ENCODE measurements around the gene HOXD3. TPM values are rescaled to one million over a fixed set of nuclear protein-coding genes. Genes with fewer than 3 reads are reported as not detected.

HOXD3 gene
- polyA plus RNA-seq, 2 of the 4 experiments (the other 2 are of a cell fraction), result 0.18 to 0.27 TPM

- TF ChIP-seq HES2 (IDR thresholded peaks at IDR 0.05), result no peak
Observed at GRCh38 chr2:176137252-176137580, 19.9 kb upstream of the HOXD3 start (continued).

DNA sequence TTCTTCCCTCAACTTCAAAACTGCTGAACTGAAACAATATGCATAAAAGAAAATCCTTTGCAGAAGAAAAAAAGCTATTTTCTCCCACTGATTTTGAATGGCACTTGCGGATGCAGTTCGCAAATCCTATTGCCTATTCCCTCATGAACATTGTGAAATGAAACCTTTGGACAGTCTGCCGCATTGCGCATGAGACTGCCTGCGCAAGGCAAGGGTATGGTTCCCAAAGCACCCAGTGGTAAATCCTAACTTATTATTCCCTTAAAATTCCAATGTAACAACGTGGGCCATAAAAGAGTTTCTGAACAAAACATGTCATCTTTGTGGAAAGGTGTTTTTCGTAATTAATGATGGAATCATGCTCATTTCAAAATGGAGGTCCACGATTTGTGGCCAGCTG, 19.2 kb upstream of the HOXD3 start:
- Histone ChIP-seq H3K4me2 (no peak overlapping the region; the same call in 2 of the 3 replicates), H3K9me3 (no peaks in the 10 kb centered on the region), H3K27ac (no peak overlapping the region), H3K4me3 (no peak overlapping the region), H3K4me1 (peaks cover 7% of the 10 kb centered on the region; the same call in 2 of the 3 replicates)
- 82% methylated on average over 8 of the region's 8 CpGs for WGBS (ENCODE audit: missing lambda C conversion rate)
- TF ChIP-seq JUN (IDR thresholded peaks at IDR 0.05), result no peak
- TF ChIP-seq MAFK (IDR thresholded peaks at IDR 0.05; ENCODE audit: partially characterized antibody), result no peak
- no peak for TF ChIP-seq NPAS2 (CRISPR knock-in tag; IDR thresholded peaks at IDR 0.05; ENCODE audit: borderline replicate concordance)
- TF ChIP-seq, protein P1, sequence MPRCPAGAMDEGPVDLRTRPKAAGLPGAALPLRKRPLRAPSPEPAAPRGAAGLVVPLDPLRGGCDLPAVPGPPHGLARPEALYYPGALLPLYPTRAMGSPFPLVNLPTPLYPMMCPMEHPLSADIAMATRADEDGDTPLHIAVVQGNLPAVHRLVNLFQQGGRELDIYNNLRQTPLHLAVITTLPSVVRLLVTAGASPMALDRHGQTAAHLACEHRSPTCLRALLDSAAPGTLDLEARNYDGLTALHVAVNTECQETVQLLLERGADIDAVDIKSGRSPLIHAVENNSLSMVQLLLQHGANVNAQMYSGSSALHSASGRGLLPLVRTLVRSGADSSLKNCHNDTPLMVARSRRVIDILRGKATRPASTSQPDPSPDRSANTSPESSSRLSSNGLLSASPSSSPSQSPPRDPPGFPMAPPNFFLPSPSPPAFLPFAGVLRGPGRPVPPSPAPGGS (IDR thresholded peaks at IDR 0.05), result no peak
- no peak for TF ChIP-seq TFCP2L1 (CRISPR knock-in tag; IDR thresholded peaks at IDR 0.05)
- no peak for TF ChIP-seq CTCF (IDR thresholded peaks at IDR 0.05)
- no peak for TF ChIP-seq FOXS1 (CRISPR knock-in tag; IDR thresholded peaks at IDR 0.05)
- no peak for TF ChIP-seq EHMT2 (IDR thresholded peaks at IDR 0.05; ENCODE audit: low read depth)
- TF ChIP-seq RARB (CRISPR knock-in tag; IDR thresholded peaks at IDR 0.05), result no peak
- TF ChIP-seq, protein P2, sequence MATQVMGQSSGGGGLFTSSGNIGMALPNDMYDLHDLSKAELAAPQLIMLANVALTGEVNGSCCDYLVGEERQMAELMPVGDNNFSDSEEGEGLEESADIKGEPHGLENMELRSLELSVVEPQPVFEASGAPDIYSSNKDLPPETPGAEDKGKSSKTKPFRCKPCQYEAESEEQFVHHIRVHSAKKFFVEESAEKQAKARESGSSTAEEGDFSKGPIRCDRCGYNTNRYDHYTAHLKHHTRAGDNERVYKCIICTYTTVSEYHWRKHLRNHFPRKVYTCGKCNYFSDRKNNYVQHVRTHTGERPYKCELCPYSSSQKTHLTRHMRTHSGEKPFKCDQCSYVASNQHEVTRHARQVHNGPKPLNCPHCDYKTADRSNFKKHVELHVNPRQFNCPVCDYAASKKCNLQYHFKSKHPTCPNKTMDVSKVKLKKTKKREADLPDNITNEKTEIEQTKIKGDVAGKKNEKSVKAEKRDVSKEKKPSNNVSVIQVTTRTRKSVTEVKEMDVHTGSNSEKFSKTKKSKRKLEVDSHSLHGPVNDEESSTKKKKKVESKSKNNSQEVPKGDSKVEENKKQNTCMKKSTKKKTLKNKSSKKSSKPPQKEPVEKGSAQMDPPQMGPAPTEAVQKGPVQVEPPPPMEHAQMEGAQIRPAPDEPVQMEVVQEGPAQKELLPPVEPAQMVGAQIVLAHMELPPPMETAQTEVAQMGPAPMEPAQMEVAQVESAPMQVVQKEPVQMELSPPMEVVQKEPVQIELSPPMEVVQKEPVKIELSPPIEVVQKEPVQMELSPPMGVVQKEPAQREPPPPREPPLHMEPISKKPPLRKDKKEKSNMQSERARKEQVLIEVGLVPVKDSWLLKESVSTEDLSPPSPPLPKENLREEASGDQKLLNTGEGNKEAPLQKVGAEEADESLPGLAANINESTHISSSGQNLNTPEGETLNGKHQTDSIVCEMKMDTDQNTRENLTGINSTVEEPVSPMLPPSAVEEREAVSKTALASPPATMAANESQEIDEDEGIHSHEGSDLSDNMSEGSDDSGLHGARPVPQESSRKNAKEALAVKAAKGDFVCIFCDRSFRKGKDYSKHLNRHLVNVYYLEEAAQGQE (IDR thresholded peaks at IDR 0.05), result no peak
- TF ChIP-seq HMGXB4 (CRISPR knock-in tag; IDR thresholded peaks at IDR 0.05; ENCODE audit: borderline replicate concordance), result no peak
- TF ChIP-seq, protein P3, sequence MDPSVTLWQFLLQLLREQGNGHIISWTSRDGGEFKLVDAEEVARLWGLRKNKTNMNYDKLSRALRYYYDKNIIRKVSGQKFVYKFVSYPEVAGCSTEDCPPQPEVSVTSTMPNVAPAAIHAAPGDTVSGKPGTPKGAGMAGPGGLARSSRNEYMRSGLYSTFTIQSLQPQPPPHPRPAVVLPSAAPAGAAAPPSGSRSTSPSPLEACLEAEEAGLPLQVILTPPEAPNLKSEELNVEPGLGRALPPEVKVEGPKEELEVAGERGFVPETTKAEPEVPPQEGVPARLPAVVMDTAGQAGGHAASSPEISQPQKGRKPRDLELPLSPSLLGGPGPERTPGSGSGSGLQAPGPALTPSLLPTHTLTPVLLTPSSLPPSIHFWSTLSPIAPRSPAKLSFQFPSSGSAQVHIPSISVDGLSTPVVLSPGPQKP (IDR thresholded peaks at IDR 0.05; ENCODE audit: low read depth, low read length), result no peak
- TF ChIP-seq NR3C1 (IDR thresholded peaks at IDR 0.05), result no peak
- no peak for TF ChIP-seq KDM5A (IDR thresholded peaks at IDR 0.05)
- no peak for TF ChIP-seq PHF8 (IDR thresholded peaks at IDR 0.05; ENCODE audit: borderline replicate concordance, low read depth)
- TF ChIP-seq, protein P4, sequence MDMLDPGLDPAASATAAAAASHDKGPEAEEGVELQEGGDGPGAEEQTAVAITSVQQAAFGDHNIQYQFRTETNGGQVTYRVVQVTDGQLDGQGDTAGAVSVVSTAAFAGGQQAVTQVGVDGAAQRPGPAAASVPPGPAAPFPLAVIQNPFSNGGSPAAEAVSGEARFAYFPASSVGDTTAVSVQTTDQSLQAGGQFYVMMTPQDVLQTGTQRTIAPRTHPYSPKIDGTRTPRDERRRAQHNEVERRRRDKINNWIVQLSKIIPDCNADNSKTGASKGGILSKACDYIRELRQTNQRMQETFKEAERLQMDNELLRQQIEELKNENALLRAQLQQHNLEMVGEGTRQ (IDR thresholded peaks at IDR 0.05), result no peak
- TF ChIP-seq MYC (IDR thresholded peaks at IDR 0.05; ENCODE audit: borderline replicate concordance, low read length), result no peak
- ChIA-PET CTCF (interaction anchor here (1.8 to 11.6 kb wide), 6 partner anchors 12 to 677 kb away, joined by 3 to 216 read pairs (median 114); no protein-coding TSS in a partner anchor), POLR2A (no interaction called here)
- FAIRE-seq (no peak), ATAC-seq (no peak), DNase-seq (ENCODE audit: low read depth in 1 of 2, low spot score in 1 of 2) (no peak)

Measured in A549 (cell line).